Trophoblast cell (in vitro differentiated cells and primary cell): Measurements from ENCODE around the gene DICER1.

Source experiments
- DNase-seq, 2 donors: peaks; one replicate each; pipeline ENCODE4 v3.0.0-alpha.2; 2016
- H2AFZ ChIP-seq: 2 replicates; pipeline ENCODE4 v1.6.1; 2013; ENCODE audit warnings: low read length, moderate library complexity, mild to moderate bottlenecking; ENCODE audit not compliant: insufficient read depth, poor library complexity
- H2AK5ac ChIP-seq: 2 replicates; pipeline ENCODE4 v1.6.1; 2013; ENCODE audit warnings: mild to moderate bottlenecking, low read length
- H2BK120ac ChIP-seq: 2 replicates; pipeline ENCODE4 v1.6.1; 2013; ENCODE audit warnings: low read length, mild to moderate bottlenecking, moderate library complexity; ENCODE audit not compliant: insufficient read depth, poor library complexity
- H2BK12ac ChIP-seq: 2 replicates; pipeline ENCODE4 v1.6.1; 2013; ENCODE audit warnings: mild to moderate bottlenecking, low read length, moderate library complexity
- H2BK5ac ChIP-seq: 2 replicates; pipeline ENCODE4 v1.6.1; 2013; ENCODE audit warnings: low read length, low read depth, moderate library complexity, mild to moderate bottlenecking; ENCODE audit not compliant: poor library complexity
- H3K14ac ChIP-seq: 2 replicates; pipeline ENCODE4 v1.6.1; 2013; ENCODE audit warnings: mild to moderate bottlenecking, low read length
- H3K18ac ChIP-seq: 2 replicates; pipeline ENCODE4 v1.6.1; 2013; ENCODE audit warnings: mild to moderate bottlenecking, low read length
- H3K23ac ChIP-seq: 2 replicates; pipeline ENCODE4 v1.6.1; 2013; ENCODE audit warnings: low read length
- H3K27ac ChIP-seq: 2 replicates; pipeline ENCODE4 v1.5.1; 2013; ENCODE audit warnings: low read depth, mild to moderate bottlenecking, inconsistent platforms, low read length, moderate library complexity
- H3K27me3 ChIP-seq: 2 replicates; pipeline ENCODE4 v1.6.1; 2013; ENCODE audit warnings: inconsistent platforms, mild to moderate bottlenecking, low read length, moderate library complexity; ENCODE audit not compliant: insufficient read depth
- H3K36me3 ChIP-seq, 2 experiments: 1 replicate in 1 of 2; 2 replicates in 1 of 2; pipeline ENCODE4 v1.6.1; 2013; ENCODE audit warnings: low read length in 2 of 2, mild to moderate bottlenecking in 2 of 2, moderate library complexity in 1 of 2; ENCODE audit not compliant: insufficient read depth in 2 of 2, control insufficient read depth in 1 of 2
- H3K4ac ChIP-seq: 2 replicates; pipeline ENCODE4 v1.6.1; 2013; ENCODE audit warnings: low read depth, mild to moderate bottlenecking, low read length, moderate library complexity
- H3K4me1 ChIP-seq, 2 experiments: 1 replicate in 1 of 2; 2 replicates in 1 of 2; pipeline ENCODE4 v1.6.1; 2013; ENCODE audit warnings: low read length in 2 of 2, mild to moderate bottlenecking in 2 of 2, moderate library complexity in 1 of 2; ENCODE audit not compliant: insufficient read depth in 2 of 2, control insufficient read depth in 1 of 2
- H3K4me2 ChIP-seq: 2 replicates; pipeline ENCODE4 v1.6.1; 2013; ENCODE audit warnings: inconsistent platforms, mild to moderate bottlenecking, low read length, moderate library complexity
- H3K4me3 ChIP-seq: 2 replicates; pipeline ENCODE4 v1.5.1; 2013; ENCODE audit warnings: mild to moderate bottlenecking, low read depth, low read length, inconsistent platforms
- H3K79me1 ChIP-seq: one replicate; pipeline ENCODE4 v1.6.1; 2013; ENCODE audit warnings: low read length
- H3K79me2 ChIP-seq: 2 replicates; pipeline ENCODE4 v1.6.1; 2013; ENCODE audit warnings: low read length, mild to moderate bottlenecking; ENCODE audit not compliant: control insufficient read depth, insufficient read depth, poor library complexity
- H3K9ac ChIP-seq: 2 replicates; pipeline ENCODE4 v1.6.1; 2013; ENCODE audit warnings: mild to moderate bottlenecking, low read length
- H3K9me3 ChIP-seq: 2 replicates; pipeline ENCODE4 v1.6.1; 2013; ENCODE audit warnings: low read depth, mild to moderate bottlenecking, control low read depth, inconsistent platforms, low read length; ENCODE audit not compliant: insufficient read depth
- H4K12ac ChIP-seq: 2 replicates; pipeline ENCODE4 v1.6.1; 2013; ENCODE audit warnings: low read depth, mild to moderate bottlenecking, low read length, moderate library complexity
- H4K8ac ChIP-seq: 2 replicates; pipeline ENCODE4 v1.6.1; 2013; ENCODE audit warnings: low read depth, mild to moderate bottlenecking, low read length, moderate library complexity
- H4K91ac ChIP-seq: one replicate; pipeline ENCODE4 v1.6.1; 2013; ENCODE audit warnings: low read depth, mild to moderate bottlenecking, low read length, moderate library complexity
- WGBS: extraction: QIAGEN DNeasy Blood & Tissue Kit; methylation state at CpG from one replicate; pipeline ENCODE4 v1.1.7; 2013; ENCODE audit warnings: missing lambda C conversion rate; ENCODE audit not compliant: insufficient read length, insufficient coverage; ENCODE audit errors: extremely low coverage; 5-methylcytosine and 5-hydroxymethylcytosine counted together

Gene DICER1

DNA sequence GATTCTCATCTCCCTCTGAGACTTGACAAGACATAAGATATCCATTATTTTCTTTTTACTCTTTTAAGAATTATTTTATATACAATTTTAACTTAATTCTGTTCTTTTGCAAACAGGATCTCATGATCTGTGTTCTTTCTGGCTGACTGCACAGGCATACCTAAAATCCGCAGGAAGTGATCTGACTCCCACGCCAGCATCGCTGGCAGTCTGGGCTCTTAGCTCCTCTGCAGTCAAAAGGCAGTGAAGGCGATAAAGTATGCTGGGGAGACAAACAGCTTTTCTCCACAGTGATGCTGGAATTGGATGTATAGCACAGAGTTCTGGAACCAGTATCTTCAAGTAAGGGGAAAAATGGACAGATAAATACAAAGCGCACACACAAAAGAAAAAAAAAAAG is 52.4 kb downstream of the DICER1 start:
- no peak overlapping the region for H2AFZ ChIP-seq
- no peaks in the 10 kb centered on the region for H3K79me1 ChIP-seq
- no peak overlapping the region for H4K8ac ChIP-seq
- no peak overlapping the region for H2BK120ac ChIP-seq
- no peaks in the 10 kb centered on the region for H3K79me2 ChIP-seq
- H3K9ac ChIP-seq = no peak overlapping the region
- no peaks in the 10 kb centered on the region for H3K4me1 ChIP-seq
- no CpG with 5 or more reads among the region's 5 CpGs for WGBS
- no peak overlapping the region for H3K18ac ChIP-seq
- no peak overlapping the region for H3K14ac ChIP-seq
- no peak overlapping the region for H3K4me2 ChIP-seq
- H3K4me3 ChIP-seq = no peak overlapping the region
- H4K12ac ChIP-seq = no peak overlapping the region
- peaks cover 20 to 43% of the 10 kb centered on the region in 2 experiments for H3K36me3 ChIP-seq
- no peaks in the 10 kb centered on the region for H3K9me3 ChIP-seq
- no peaks in the 10 kb centered on the region for H3K27me3 ChIP-seq
- H3K23ac ChIP-seq = no peak overlapping the region
- no peak overlapping the region for H4K91ac ChIP-seq
- H2BK5ac ChIP-seq = no peak overlapping the region
- H2BK12ac ChIP-seq = no peak overlapping the region
- H2AK5ac ChIP-seq = no peak overlapping the region
- no peak for DNase-seq
- no peak overlapping the region for H3K4ac ChIP-seq
- H3K27ac ChIP-seq = no peak overlapping the region

GRCh38 chr14:95102680-95103044 is 54.7 kb downstream of the DICER1 start:
- H2AK5ac ChIP-seq = no peak overlapping the region

DNA sequence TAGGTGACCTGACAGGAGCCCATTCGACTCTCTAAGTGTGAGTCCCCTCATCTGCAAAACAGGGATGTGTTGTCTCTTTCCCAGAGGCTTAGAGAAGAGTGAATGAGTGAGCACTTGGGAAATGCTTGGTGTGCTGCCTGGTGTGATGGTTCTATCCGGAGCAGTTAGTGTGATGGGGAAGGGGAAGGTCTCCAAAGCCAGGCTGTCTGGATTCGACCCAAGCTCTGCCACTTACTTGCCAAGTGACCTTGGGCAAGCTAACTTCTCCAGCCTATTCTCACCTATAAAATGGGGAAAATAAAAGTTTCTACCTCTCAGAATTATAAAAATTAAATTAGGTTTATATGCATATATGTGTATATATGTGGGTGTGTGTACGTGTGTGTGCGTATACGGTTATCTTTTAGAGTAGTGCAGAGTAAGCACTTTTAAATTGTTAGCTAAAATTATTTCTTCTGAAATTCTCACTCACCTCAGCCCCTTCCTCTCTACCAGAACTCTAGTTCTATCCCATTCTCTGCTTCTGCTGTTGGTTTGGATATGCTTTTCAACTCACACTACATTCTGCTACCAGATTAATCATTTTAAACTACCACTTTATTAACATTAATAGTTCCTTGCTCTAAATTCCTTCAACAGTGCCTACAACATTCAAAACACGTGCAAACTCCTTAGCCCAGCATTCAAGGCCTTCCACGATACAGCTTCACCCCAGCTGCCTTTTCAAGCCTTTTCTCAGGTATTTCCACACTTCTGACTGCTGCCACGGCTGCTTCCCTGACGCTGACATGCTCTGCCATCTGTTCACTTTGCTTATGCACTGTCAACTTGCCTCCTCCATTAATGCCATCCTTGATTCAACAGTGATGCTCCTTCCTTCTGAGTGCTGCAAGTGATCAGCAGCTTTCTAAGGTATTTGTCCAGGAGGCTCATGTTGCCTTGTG is 55.3 kb downstream of the DICER1 start:
- Histone ChIP-seq H3K9me3 (no peaks in the 10 kb centered on the region), H3K79me1 (no peaks in the 10 kb centered on the region), H3K4ac (no peak overlapping the region), H2AK5ac (no peak overlapping the region), H3K4me2 (no peak overlapping the region), H3K27me3 (no peaks in the 10 kb centered on the region), H3K9ac (peak overlapping the region; percentile 10), H4K8ac (no peak overlapping the region), H3K4me1 (no peaks in the 10 kb centered on the region), H3K14ac (no peak overlapping the region), H3K23ac (no peak overlapping the region), H3K4me3 (no peak overlapping the region), H2BK12ac (no peak overlapping the region), H2BK120ac (no peak overlapping the region), H3K27ac (no peak overlapping the region), H2AFZ (no peak overlapping the region), H3K79me2 (no peaks in the 10 kb centered on the region), H2BK5ac (no peak overlapping the region), H3K18ac (no peak overlapping the region), H4K91ac (no peak overlapping the region), H3K36me3 (peaks cover 14 to 38% of the 10 kb centered on the region in 2 experiments), H4K12ac (no peak overlapping the region)
- WGBS = no CpG with 5 or more reads among the region's 10 CpGs
- no peak for DNase-seq

More at GRCh38 chr14:95102680-95103044, 54.7 kb downstream of the DICER1 start:
- Histone ChIP-seq H3K9ac (no peak overlapping the region), H2BK12ac (no peak overlapping the region), H3K14ac (no peak overlapping the region), H3K27me3 (no peaks in the 10 kb centered on the region), H3K27ac (no peak overlapping the region), H3K79me2 (no peaks in the 10 kb centered on the region), H2BK120ac (no peak overlapping the region), H4K91ac (no peak overlapping the region), H2AFZ (no peak overlapping the region), H3K4me1 (no peaks in the 10 kb centered on the region), H3K4ac (no peak overlapping the region), H4K12ac (no peak overlapping the region), H3K4me2 (no peak overlapping the region), H3K36me3 (peaks cover 18 to 43% of the 10 kb centered on the region in 2 experiments), H3K79me1 (no peaks in the 10 kb centered on the region), H3K9me3 (no peaks in the 10 kb centered on the region), H3K4me3 (no peak overlapping the region), H2BK5ac (no peak overlapping the region), H3K18ac (no peak overlapping the region), H3K23ac (no peak overlapping the region), H4K8ac (no peak overlapping the region)
- WGBS = no CpG with 5 or more reads among the region's 5 CpGs
- no peak for DNase-seq

DNA sequence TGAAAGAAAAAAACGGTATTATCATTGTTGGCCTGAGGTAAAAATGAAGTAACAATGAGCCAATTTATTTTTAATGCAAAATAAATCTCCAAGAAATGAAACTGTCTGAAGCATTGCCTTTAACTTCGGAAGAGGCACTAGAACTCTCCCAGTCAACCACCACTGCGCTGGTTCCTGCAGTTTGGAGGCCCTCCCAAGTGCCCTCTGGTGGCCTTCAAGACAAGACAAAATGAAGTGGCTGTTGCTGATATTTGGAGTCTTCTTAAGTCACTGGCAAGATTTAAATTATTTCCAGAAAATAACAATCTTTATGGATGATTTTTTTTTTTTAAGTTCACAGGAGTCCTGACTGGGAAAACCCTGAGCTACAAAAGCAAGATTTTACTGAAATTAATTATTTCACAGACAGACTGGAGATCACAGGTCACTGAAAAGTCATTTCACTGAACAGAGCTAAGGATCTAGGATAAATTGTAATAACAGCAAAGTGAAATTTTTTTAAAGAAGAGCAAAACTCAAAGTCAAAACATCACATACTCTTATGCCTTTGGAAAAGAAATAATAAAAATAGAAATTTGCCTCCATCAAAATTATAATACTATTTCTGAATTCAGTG is 58.2 kb downstream of the DICER1 start:
- H3K4me1 ChIP-seq = no peaks in the 10 kb centered on the region
- no peak overlapping the region for H4K8ac ChIP-seq
- H3K4ac ChIP-seq = no peak overlapping the region
- H3K4me2 ChIP-seq = no peak overlapping the region
- no peak overlapping the region for H3K9ac ChIP-seq
- H3K27me3 ChIP-seq = no peaks in the 10 kb centered on the region
- no CpG with 5 or more reads among the region's 3 CpGs for WGBS
- H3K14ac ChIP-seq = no peak overlapping the region
- H3K79me1 ChIP-seq = no peaks in the 10 kb centered on the region
- H4K12ac ChIP-seq = no peak overlapping the region
- H3K79me2 ChIP-seq = no peaks in the 10 kb centered on the region
- H2BK120ac ChIP-seq = no peak overlapping the region
- H3K18ac ChIP-seq = no peak overlapping the region
- no peak overlapping the region for H2AK5ac ChIP-seq
- no peak overlapping the region for H3K23ac ChIP-seq
- H3K27ac ChIP-seq = no peak overlapping the region
- no peak overlapping the region for H3K4me3 ChIP-seq
- no peak overlapping the region for H2BK5ac ChIP-seq
- peaks cover 8 to 34% of the 10 kb centered on the region in 2 experiments for H3K36me3 ChIP-seq
- no peaks in the 10 kb centered on the region for H3K9me3 ChIP-seq
- no peak overlapping the region for H4K91ac ChIP-seq
- no peak overlapping the region for H2AFZ ChIP-seq
- no peak overlapping the region for H2BK12ac ChIP-seq
- DNase-seq = peak; percentile 48 to 76
